GM19468 (cell line): ENCODE data around the gene ZNF831.

ENCODE experiments used
- ATAC-seq: cut with Tn5 transposase; IDR thresholded peaks from one replicate; pipeline ENCODE4 v1.9.1; 2021; ENCODE audit warnings: mild to moderate bottlenecking, moderate library complexity, moderate number of reproducible peaks; ENCODE audit not compliant: unreplicated experiment; ENCODE audit errors: extremely low read depth

The ZNF831 gene

DNA sequence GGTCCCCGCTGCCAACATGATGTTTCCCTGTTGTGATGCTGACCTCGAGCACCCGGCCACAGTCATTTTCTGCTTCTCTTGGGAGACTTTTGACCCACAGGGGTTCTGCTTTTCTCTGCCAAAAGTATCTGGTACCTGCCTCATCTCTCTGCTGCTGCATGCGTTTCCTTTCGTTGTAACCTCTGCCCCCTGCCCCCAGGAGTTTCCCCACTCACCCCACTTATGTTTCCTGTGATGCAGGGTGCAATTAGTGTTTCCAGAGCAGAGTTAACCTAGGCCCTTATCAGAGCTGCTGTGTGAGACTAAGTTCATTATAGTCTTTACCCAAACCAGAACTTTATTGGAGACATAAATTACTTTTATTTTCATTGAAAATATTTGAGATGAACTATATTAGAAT, 71.6 kb downstream of the ZNF831 start:
- no peak for ATAC-seq

DNA sequence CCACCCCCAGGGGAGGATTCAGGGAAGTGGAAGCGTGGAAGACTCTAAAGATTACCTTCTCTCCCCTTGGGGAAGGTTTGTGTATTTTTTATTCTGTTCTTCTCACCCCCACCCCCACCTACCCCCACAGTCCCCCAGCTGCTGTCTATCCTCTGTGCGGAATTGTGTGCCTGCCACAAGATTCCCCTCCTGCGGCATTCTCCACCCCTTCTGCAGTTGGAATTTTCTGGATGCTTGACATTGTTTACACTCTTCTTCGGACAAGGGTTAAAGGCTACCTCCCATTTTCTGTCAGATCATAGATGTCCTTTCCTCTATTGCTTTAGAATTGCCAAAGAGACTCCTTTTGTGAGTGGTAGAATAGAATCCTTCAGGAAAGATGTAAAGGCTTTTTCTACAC, 76.4 kb downstream of the ZNF831 start:
- no peak for ATAC-seq

DNA sequence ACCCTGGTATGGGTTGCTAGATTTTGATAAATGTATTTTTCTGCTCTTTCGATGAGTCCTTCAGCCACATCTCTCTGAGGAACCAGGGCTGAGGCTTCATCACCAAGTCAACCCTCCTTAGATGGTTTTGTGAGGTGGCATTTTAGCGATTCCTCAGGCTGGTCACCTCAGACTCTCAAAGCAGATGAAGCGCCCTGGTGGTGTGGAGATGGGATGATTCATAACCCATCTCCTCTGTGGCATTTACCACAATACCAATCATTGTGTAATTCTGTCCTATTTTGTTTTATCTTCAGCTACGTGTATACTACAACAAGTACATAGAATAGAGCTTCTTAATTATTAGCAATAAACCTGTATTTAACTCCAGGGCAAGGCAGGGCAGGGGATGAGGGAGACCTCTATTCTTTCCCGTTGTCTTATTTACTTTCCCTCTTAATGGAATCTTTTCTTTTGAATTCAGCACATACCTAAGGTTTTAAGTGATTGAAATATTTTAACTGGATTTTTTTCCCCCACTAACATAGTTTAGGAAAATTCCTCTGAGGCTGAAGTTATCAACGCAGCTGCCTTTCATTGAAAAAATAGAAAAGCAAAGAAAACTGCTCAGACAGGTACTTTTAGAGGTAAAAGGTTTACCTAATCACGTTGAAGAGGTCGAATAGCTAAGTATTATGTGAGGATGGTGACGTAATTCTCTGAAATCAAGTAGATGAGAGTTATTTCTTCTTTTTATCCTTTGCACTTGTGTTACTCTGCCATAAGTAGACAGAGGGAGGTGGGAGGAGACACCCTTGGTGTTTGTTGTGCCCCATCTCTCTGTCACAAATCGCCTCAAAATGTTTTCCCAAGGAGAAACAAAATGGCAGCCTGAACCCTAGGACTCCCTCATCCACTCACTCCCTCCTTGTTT, 79.3 kb downstream of the ZNF831 start:
- no peak for ATAC-seq

DNA sequence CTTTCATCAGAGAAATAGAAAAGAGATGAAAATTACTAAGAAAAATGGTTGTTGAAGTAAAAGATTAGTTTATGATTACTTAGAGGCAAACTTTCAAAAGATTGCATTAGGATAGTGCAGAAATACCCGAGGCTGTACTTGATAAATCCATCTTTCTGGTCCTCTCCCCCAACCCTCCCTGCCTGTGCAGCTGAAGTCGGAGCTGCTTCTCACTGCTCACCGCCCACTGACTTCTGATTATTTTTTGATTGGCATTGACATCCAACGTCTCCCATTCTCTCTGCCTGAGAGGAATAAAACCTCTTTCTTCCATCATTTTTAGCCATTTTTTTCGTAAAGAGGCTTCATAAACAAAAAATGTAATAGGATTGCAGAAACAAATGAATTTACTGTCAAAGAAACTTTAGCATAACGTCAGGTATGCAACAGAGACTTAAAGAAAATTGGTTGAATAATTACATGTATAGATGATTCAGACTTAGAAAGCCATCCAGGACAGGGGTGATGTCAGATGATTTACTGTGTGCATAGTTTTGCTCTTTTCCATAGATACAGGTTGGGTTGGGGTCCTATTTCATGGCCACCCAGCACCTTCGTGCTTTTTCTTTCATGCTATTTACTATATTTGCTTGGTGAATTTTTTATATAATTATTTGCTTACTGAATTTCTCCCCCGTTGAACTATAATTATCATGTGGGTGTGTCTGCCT, 83.2 kb downstream of the ZNF831 start:
- ATAC-seq = no peak

DNA sequence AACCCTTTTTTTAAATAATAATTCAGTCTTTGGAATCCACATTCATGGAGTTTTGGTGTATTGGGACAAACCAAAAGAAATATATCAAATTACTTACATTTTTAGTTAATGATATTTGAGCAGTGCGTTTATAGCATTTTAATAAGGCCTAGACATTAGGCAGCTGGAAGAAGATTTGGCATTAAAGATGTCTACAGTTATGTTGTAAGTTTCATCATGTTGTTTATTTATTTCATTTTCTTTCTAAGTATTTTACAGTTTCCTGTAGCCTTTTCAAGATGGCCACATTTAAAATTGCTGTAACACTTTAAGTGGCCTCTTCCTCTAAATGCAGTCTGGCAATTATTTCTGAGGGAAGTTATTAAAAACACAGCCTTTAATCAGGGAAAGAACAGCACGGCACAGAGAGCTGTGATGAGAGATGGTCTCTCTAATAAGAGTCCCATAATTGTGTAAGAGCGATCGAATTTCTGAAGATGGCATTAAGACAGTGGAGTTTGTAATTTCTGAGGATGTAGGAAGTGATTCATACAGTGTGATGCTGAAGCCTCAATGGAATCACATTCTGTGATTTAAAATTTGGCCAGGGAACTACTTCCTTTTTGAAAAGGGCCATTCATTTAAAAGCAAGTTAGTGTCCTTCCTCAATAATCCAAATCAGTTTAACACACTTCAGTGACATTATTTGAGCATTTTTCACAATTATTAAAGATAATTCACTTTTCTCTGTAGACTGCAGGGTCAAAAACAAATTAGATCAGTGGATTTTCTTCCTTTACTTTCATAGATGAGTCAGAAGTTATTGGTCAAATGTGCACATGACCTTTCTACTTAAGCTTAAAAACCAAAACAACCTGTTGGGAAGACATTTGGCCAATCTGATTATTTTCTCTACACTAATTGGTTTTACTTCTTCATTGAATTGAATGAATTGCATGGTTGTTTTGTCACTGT, 84.4 kb downstream of the ZNF831 start:
- ATAC-seq = no peak

DNA sequence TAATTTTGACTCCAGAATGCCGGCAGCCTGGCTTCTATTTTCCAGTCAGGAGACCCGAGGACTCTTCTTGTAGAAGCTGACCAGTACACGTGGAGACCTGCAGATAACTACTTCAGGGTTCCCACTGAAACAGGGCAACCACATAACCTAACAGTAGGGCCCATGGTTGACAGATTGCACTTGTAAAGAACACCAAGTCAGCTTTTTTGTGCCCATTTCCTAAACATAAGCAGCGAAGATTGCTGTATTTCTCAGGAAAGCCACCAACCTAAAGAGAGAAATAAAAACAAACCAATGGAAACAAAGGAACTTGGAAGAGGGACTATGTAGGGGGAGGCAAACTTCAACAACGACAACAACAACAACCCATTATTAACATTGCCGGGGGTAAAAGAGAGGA, 86.7 kb downstream of the ZNF831 start:
- no peak for ATAC-seq

DNA sequence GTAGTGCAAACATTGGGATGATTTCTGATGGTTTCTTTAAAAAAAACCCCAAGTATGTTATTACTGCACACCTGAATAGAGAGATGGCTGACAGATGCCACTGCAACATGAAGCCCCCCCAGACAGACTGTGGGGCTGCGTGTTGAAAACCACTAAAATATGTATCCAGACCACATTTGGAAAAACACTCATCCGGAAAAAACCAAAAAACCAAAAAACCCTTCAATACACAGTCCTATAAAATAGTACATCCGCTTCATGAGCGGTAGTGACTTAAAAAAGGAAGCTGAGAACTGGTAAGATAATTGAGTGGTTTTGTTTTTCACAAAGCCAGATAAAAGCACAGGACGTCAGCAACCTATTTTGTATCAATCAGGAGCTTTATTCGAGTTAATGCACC, 89.7 kb downstream of the ZNF831 start:
- ATAC-seq = no peak

DNA sequence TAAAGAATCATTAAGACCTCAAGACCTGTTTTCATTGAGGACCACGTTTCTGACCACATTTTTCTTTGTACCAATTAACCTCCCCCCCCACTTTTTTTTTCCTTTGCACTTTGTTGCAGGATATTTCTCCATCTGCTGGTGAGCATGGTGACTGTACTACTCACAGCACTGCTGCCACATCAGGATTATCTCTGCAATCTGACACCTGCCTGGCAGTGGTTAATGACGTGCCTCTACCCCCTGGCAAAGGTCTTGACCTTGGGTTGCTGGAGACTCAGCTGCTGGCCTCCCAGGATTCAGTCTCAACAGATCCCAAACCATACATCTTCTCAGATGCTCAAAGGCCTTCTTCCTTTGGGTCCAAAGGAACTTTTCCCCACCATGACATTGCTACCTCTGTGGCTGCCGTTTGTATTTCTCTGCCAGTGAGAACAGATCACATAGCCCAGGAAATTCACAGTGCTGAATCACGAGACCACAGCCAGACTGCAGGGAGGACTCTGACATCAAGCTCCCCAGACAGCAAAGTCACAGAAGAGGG, 90.2 kb downstream of the ZNF831 start:
- no peak for ATAC-seq

DNA sequence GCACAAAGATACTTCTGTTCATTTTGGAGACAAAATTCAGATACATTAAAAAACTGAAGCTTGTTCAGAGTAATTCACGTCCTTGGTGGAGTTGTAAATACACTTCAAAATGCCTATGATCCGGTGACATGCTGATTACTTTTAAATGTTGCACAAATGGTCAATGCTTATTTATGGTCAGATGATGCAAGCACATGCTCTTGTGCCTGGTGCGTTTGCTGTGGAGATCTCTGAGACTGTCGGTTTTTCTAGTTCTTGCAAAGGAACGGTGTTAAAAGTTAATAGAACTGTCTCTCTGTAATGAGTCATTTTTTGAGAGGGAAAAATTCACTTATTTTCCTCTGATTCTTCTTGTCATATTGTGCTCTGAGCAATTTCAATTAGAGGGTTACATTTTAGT, 91.6 kb downstream of the ZNF831 start:
- ATAC-seq = no peak

DNA sequence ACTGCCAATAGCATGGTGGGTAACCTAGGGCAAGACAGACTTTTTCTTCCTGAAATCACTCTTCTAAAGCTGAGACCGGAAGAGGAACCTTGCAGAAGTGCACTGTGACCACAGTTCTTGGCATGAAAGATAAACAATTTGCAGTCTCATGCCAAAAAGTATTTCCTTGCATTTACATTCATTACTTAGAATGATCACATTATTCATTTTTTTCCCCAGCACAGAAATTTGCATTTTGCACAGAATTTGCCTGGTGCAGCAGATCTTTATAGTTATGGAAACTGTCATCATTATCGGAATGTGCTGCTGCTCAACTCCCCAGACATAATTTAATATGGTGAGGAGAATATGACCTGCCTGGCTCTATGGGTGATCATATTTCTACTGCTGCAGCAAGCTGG, 94.6 kb downstream of the ZNF831 start:
- ATAC-seq = no peak

DNA sequence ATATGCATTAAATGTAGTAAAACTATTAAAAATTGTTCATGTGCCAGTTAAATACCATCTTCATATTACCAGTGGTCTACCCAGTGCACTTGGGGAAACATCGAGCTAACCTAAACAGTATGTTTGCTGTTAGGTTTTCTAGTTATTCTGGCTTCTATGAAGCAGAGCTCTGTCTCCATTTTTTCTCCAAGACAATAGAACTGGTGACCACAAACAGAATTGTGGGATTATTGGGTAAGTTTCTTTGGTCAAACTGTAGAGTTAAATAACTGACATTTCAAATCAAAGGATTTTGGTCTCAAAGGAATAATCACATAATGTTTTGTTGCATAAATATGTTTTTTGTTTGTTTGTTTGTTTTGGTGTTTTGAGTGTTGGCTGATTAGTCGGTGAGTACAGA, 96.3 kb downstream of the ZNF831 start:
- ATAC-seq = no peak

DNA sequence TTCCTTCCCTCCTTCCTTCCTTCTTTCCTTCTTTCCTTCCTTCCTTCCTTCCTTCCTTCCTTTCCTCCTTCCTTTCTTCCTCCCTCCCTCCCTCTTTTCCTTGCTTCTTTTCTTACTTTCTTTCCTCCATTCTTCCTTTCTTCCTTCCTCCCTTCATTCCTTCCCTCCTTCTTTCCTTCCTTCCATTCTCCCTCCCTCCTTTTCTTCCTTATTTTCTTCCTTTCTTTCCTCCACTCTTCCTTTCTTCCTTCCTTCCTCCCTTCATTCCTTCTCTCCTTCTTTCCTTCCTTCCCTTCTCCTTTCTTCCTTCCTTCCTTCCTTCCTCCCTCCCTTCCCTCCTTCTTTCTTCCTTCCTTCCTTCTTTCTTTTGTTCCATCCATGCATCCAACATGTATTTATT, 101.7 kb downstream of the ZNF831 start:
- ATAC-seq = no peak

DNA sequence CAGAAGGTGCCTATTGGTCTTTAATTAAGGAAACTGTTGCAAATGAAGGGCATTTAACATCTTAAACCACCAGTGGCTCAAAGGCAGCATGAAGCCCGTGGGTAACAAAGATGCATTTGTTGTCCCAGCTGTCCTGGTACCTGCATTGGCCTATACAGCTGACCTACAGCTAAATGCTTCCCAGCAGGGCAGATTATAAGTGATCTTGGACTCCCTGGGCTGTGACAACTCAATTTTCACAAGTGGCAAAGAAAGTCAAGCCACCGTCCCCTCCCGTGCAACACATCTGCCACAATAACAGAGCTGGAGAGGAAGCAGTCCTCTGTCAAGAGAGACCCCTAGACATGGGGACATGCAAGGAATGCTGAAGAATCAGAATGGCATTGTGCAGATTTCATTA, 105.2 kb downstream of the ZNF831 start:
- ATAC-seq = no peak

DNA sequence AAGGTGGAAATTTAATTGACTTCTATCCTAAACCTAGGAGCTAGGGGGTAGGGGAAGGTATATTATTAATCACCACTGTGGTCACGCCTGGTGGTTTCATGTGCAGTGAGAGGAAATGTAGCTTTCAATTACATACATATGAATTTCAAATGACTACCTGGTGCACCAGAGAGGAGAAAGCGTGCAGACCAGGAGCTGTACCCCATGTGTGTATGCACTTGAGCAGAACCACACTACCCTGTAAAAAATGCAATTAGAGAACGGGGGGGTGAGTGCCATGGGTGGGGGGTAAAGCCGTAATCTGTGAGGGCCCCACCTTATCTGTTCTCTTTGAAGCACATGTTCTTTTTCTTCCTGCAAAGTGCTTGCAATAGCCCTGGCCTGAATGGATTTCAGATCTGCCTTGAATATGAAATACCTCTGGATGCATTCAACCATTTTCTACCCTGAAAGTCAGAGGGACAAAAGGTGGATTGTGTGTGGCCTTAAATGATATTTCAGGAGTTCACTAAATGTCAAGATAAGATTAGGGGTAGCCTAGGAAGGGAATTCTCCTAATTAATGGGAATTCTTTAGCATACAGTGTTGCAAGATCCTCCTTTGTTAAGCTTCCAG, 105.9 kb downstream of the ZNF831 start:
- ATAC-seq = no peak

DNA sequence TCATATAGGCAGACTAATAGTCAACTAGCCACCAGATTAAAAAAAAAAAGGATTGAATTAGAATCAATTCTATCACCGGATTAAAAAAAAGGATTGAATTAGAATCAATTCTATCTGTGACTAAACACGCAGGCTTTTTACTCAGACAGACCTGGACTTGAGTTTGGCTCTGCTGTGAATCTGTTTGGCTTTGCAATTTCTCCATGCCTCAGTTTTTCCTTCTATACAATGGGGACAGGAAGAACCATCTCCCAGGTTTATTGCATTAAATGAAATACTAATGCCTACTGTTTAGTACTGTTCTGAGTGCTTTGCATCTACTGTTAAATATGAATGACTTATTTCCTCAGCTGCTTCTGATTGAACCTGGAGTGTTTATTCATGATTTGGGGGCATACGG, 106.8 kb downstream of the ZNF831 start:
- ATAC-seq = no peak

DNA sequence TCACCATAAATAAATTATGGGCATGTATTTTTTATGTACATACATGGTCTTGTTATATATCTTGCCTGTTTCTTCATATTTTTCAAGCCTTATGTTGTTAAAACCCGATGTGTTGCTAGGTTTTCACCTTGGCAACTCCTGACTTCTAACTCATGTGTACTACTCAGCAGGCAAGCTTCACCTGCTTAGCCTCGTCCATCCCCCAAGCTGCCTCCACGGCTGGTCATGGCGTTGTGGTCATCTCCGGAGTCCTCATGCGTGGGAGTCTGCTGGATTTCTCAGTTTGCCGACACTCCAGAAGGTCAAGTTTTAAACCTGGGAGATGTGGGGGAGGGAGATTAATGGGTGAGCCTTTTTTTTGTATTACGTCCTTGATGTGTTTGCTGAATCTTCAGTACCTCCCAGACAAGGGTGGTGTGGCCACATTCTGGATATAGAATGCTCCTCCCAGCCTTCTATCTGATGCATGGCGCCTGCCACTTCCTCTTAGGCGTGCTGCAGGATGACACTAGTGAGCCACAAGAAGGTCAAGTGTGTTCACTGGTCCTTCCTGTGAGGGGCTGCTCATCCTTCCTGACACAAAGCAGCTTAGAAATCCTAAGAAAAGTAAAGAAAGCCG, 110.2 kb downstream of the ZNF831 start:
- no peak for ATAC-seq

DNA sequence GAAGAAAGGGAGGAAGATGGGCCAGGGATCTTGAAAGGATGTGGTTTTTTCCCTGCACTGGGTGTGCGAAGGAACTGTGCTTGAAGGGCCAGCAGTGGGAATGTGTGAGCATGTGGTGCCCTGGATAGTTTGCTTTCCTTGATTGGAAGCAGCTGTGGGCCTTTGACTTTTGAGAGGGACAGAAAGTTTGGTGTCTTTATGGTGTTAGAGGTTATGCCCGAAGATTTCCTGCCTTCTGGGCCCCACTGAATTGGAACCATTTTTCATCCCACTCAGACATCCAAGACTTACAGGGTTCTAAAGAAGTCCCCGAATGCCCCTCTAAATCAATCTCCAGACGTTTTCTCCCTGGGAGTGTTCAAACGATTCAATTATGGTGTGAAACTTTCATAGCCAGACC, 113.3 kb downstream of the ZNF831 start:
- ATAC-seq = no peak

DNA sequence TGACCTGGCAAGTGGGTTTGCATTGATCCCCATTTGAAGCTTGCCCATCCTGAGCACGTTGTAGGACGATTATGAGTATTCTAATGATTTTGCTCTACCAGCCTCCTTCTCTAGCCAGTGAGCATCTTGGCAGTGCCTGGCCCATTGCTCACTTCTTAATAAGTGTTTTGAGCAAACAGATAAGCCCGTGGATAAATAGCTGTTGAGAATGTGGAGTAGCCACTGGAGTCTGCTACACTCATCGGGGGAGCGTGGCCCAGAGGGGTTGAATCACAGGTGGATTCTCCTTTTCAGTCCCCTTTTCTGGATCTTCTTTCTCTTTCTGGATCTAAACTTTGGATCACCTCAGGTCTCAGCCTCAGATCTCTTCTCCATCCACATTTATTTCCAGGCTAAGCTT, 120.8 kb downstream of the ZNF831 start:
- ATAC-seq = no peak

DNA sequence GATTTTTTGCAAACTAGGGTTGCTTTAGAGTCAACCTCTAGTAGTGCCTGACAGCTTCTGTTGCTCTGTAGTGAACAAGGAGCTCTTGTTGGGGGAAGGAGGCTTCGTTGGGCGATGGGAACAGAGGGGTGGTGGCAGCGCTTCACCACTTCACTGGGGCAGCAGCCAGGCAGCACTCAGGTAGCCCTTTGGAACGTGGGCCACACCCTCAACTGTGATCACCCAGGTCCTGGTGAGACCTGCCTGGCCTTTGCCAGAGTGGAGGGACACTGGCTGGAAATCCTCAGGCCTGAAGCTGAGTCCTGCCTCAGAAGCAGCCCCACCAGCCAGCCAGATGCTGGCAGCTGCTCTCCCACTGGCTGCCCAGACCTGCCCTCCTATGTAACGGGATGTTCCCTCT, 126.4 kb downstream of the ZNF831 start:
- no peak for ATAC-seq
